ENCODE measurements around the gene ADRA2B.

- TF ChIP-seq, protein P1, sequence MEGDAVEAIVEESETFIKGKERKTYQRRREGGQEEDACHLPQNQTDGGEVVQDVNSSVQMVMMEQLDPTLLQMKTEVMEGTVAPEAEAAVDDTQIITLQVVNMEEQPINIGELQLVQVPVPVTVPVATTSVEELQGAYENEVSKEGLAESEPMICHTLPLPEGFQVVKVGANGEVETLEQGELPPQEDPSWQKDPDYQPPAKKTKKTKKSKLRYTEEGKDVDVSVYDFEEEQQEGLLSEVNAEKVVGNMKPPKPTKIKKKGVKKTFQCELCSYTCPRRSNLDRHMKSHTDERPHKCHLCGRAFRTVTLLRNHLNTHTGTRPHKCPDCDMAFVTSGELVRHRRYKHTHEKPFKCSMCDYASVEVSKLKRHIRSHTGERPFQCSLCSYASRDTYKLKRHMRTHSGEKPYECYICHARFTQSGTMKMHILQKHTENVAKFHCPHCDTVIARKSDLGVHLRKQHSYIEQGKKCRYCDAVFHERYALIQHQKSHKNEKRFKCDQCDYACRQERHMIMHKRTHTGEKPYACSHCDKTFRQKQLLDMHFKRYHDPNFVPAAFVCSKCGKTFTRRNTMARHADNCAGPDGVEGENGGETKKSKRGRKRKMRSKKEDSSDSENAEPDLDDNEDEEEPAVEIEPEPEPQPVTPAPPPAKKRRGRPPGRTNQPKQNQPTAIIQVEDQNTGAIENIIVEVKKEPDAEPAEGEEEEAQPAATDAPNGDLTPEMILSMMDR (IDR thresholded peaks at IDR 0.05): no peak
- no peak for TF ChIP-seq POLR2A (IDR thresholded peaks at IDR 0.05)
Measured at GRCh38 chr2:96131813-96132745, 15.7 kb upstream of the ADRA2B start.
